Endothelial cell of umbilical vein (primary cell): ENCODE data around the gene USP47. TPM values are rescaled to one million over a fixed set of nuclear protein-coding genes. Genes with fewer than 3 reads are reported as not detected.

Experiments
- BruUV-seq: library from RNA; stranded (reverse); fragments of 400-500 nt; replicated peaks from 2 replicates; lab custom pipeline; 2021; lab: Mats Ljungman, UMichigan
- CTCF ChIA-PET: fragments of 300-600, 350-600 bp; sonication (Branson Sonifier 250); formaldehyde crosslinking; loops from one replicate; lab custom pipeline; 2021; ENCODE audit warnings: antibody characterized with exemption, inconsistent platforms; lab: Charles Lee
- POLR2A ChIA-PET: fragments of 300-600, 350-600 bp; sonication (Branson Sonifier 250); formaldehyde crosslinking; loops from one replicate; lab custom pipeline; 2021; ENCODE audit warnings: antibody characterized with exemption, inconsistent platforms; lab: Charles Lee
- DNase-seq: peaks from one replicate; pipeline ENCODE4 v3.0.0-alpha.2; 2011; ENCODE audit warnings: low read depth, low spot score
- FAIRE-seq: peaks from 2 replicates; lab custom pipeline; 2011; peaks lifted over from hg19 to GRCh38; lab: Jason Lieb, UNC
- H2AFZ ChIP-seq: 2 replicates; pipeline ENCODE4 v1.6.0; 2012; ENCODE audit warnings: low read depth, low read length, control low read depth, inconsistent platforms
- H3K27ac ChIP-seq: 2 replicates; pipeline ENCODE4 v1.5.1; 2011; ENCODE audit warnings: low read depth, mild to moderate bottlenecking, control low read depth, low read length, moderate library complexity; ENCODE audit not compliant: insufficient read depth
- H3K27me3 ChIP-seq, 2 experiments: 2 replicates each; pipeline versions ENCODE4 v1.6.0 to v1.6.1; 2011; ENCODE audit warnings: low read length in 2 of 2, mixed read lengths in 1 of 2; ENCODE audit not compliant: control insufficient read depth in 2 of 2, insufficient read depth in 2 of 2
- H3K36me3 ChIP-seq, 2 experiments: 2 replicates in 1 of 2; 3 replicates in 1 of 2; pipeline ENCODE4 v1.5.1; 2011; ENCODE audit warnings: low read length in 2 of 2, mild to moderate bottlenecking in 1 of 2, moderate library complexity in 1 of 2; ENCODE audit not compliant: control insufficient read depth in 2 of 2, insufficient read depth in 2 of 2; ENCODE audit errors: extremely low read depth in 1 of 2
- H3K4me1 ChIP-seq: 3 replicates; pipeline ENCODE4 v1.5.1; 2011; ENCODE audit warnings: mild to moderate bottlenecking, low read length; ENCODE audit not compliant: control insufficient read depth, insufficient read depth; ENCODE audit errors: extremely low read depth
- H3K4me2 ChIP-seq: 2 replicates; pipeline ENCODE4 v1.6.1; 2011; ENCODE audit warnings: low read length, control low read depth, mixed read lengths; ENCODE audit not compliant: insufficient read depth
- H3K4me3 ChIP-seq, 3 experiments: fragments of 200-600 bp in 1 of 3; sonication (generic), shearing (Covaris generic) in 1 of 3; replicated peaks in 1 of 3; 2 replicates each; pipeline ENCODE4 v1.5.1; 2011 to 2016; ENCODE audit warnings: control low read depth in 3 of 3, low read length in 3 of 3, mild to moderate bottlenecking in 2 of 3, inconsistent platforms in 1 of 3, low read depth in 1 of 3, moderate library complexity in 1 of 3; ENCODE audit not compliant: insufficient read depth in 1 of 3
- H3K79me2 ChIP-seq: 2 replicates; pipeline ENCODE4 v1.6.0; 2012; ENCODE audit warnings: low read length, inconsistent platforms; ENCODE audit not compliant: control insufficient read depth, insufficient read depth
- H3K9ac ChIP-seq: replicated peaks from 2 replicates; pipeline ENCODE3; 2011; ENCODE audit warnings: low read length, control low read depth; ENCODE audit not compliant: insufficient read depth; ENCODE audit errors: extremely low read depth
- H3K9me1 ChIP-seq: replicated peaks from 3 replicates; pipeline ENCODE4 v1.6.0; 2011; ENCODE audit warnings: mild to moderate bottlenecking, low read length; ENCODE audit not compliant: control insufficient read depth, insufficient read depth; ENCODE audit errors: extremely low read depth
- H3K9me3 ChIP-seq: replicated peaks from 2 replicates; pipeline ENCODE4 v1.5.1; 2012; ENCODE audit warnings: low read length, inconsistent platforms; ENCODE audit not compliant: control insufficient read depth, insufficient read depth
- H4K20me1 ChIP-seq: replicated peaks from 2 replicates; pipeline ENCODE3; 2011; ENCODE audit warnings: mild to moderate bottlenecking, low read length; ENCODE audit not compliant: control insufficient read depth, insufficient read depth; ENCODE audit errors: extremely low read depth
- EZH2 ChIP-seq: IDR thresholded peaks from 2 replicates; pipeline ENCODE4 v1.6.1; 2012; ENCODE audit warnings: borderline replicate concordance, low read depth, mild to moderate bottlenecking, moderate library complexity, low read length, inconsistent platforms; ENCODE audit not compliant: severe bottlenecking
- FOS ChIP-seq: IDR thresholded peaks from 2 replicates; pipeline ENCODE4 v1.6.1; 2011; ENCODE audit warnings: mild to moderate bottlenecking, low read length, moderate library complexity, borderline replicate concordance; ENCODE audit not compliant: insufficient read depth
- GATA2 ChIP-seq: IDR thresholded peaks from 2 replicates; pipeline ENCODE4 v1.7.0; 2011; ENCODE audit warnings: low read depth, mild to moderate bottlenecking, moderate library complexity, mixed read lengths, low read length; ENCODE audit not compliant: insufficient read length, insufficient read depth
- JUN ChIP-seq: IDR thresholded peaks from 2 replicates; pipeline ENCODE4 v1.6.1; 2011; ENCODE audit warnings: borderline replicate concordance, low read depth; ENCODE audit not compliant: insufficient read length, insufficient read depth
- MYC ChIP-seq: IDR thresholded peaks from one replicate; pipeline ENCODE4 v1.6.1; 2011; ENCODE audit warnings: mild to moderate bottlenecking, low read depth, low read length
- POLR2A ChIP-seq: IDR thresholded peaks from 2 replicates; pipeline ENCODE4 v1.6.1; 2012; ENCODE audit warnings: low read depth, mild to moderate bottlenecking, control low read depth, low read length
- POLR2AphosphoS5 ChIP-seq: IDR thresholded peaks from 2 replicates; pipeline ENCODE4 v1.6.1; 2012; ENCODE audit warnings: low read depth, mild to moderate bottlenecking, control low read depth, low read length, moderate library complexity; ENCODE audit not compliant: insufficient read depth
- dilution Hi-C: fragments of 300-500 bp; cut with MboI; formaldehyde crosslinking; loops from one replicate; pipeline ENCODE4 v1.15.0; 2019; ENCODE audit warnings: low sequenced_read_pairs; ENCODE audit not compliant: extremely low pct_ligation_motif_present
- intact Hi-C: fragments of 100-400 bp; cut with micrococcal nuclease; formaldehyde crosslinking; loops from one replicate; pipeline ENCODE4 v1.10.0; 2022
- polyA plus RNA-seq, 4 experiments: library from polyadenylated mRNA; depleted of rRNA in 3 of 4; stranded (reverse) in 3 of 4; unstranded in 1 of 4; fragments of >200 nt; gene quantifications; 2 replicates each; pipeline versions ENCODE4 v1.2.1 to v1.2.3, GENCODE V29; 2011 to 2012; ENCODE audit warnings: missing spikeins in 1 of 4
- total RNA-seq: library from RNA; stranded (reverse); gene quantifications from 2 replicates; pipeline ENCODE4 v1.2.3, GENCODE V29; 2021
- TF ChIP-seq, protein P1 (sequence below), 2 donors: IDR thresholded peaks; 1 replicate in 1 of 2; 2 replicates in 1 of 2; pipeline ENCODE4 v1.5.1; 2011; ENCODE audit warnings: low read length in 2 of 2, mild to moderate bottlenecking in 2 of 2, moderate library complexity in 2 of 2, control low read depth in 1 of 2, inconsistent platforms in 1 of 2, low read depth in 1 of 2; ENCODE audit not compliant: insufficient read depth in 1 of 2; ENCODE audit errors: extremely low read depth in 1 of 2
- TF ChIP-seq, protein P2 (sequence below): IDR thresholded peaks from 2 replicates; pipeline ENCODE4 v1.6.1; 2011; ENCODE audit not compliant: insufficient read depth, insufficient read length

USP47 gene
- total and polyA plus RNA-seq, 2 donors (not counting 3 experiments of a cell fraction or from before 2014, with no cell fraction given), result 7.8 to 38.0 TPM

DNA sequence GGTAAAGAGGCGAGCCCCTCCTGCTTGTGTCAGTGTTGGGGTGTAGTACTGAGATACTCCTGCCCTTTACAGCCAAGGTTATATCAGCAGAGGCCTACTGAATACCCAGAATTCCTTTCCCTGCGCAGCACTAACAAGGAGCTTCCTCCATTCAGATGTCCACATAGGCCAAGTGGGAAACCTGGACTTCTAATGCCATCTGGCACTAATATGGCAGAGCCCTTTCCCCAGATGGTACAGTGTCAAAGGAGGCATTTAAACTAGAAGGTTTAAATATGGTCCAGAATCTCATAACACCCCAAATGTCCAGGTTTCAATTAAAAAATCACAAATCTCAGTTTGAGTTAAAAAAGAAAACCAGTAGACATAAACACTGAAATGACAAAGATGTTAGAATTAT, 68.8 kb downstream of the USP47 start:
- Histone ChIP-seq H4K20me1 (no peaks in the 10 kb centered on the region), H3K27me3 (no peaks in the 10 kb centered on the region), H3K79me2 (no peaks in the 10 kb centered on the region), H2AFZ (no peak overlapping the region), H3K9ac (no peak overlapping the region), H3K4me3 (no peak overlapping the region), H3K36me3 (peaks cover 4 to 8% of the 10 kb centered on the region in 2 experiments), H3K4me2 (no peak overlapping the region), H3K4me1 (no peaks in the 10 kb centered on the region), H3K9me3 (no peaks in the 10 kb centered on the region), H3K27ac (no peak overlapping the region), H3K9me1 (no peaks in the 10 kb centered on the region)
- no peak for DNase-seq
- ChIA-PET POLR2A (no interaction called here), CTCF (no interaction called here)
- no peak for TF ChIP-seq EZH2
- TF ChIP-seq, protein P1, sequence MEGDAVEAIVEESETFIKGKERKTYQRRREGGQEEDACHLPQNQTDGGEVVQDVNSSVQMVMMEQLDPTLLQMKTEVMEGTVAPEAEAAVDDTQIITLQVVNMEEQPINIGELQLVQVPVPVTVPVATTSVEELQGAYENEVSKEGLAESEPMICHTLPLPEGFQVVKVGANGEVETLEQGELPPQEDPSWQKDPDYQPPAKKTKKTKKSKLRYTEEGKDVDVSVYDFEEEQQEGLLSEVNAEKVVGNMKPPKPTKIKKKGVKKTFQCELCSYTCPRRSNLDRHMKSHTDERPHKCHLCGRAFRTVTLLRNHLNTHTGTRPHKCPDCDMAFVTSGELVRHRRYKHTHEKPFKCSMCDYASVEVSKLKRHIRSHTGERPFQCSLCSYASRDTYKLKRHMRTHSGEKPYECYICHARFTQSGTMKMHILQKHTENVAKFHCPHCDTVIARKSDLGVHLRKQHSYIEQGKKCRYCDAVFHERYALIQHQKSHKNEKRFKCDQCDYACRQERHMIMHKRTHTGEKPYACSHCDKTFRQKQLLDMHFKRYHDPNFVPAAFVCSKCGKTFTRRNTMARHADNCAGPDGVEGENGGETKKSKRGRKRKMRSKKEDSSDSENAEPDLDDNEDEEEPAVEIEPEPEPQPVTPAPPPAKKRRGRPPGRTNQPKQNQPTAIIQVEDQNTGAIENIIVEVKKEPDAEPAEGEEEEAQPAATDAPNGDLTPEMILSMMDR (IDR thresholded peaks at IDR 0.05; ENCODE audit: extremely low read depth in 1 of 2, insufficient read depth in 1 of 2, low read depth in 1 of 2, low read length in 2 of 2), result no peak
- TF ChIP-seq JUN, result no peak
- no peak for TF ChIP-seq POLR2A
- no peak for TF ChIP-seq POLR2AphosphoS5
- TF ChIP-seq, protein P2, sequence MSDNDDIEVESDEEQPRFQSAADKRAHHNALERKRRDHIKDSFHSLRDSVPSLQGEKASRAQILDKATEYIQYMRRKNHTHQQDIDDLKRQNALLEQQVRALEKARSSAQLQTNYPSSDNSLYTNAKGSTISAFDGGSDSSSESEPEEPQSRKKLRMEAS, result no peak
- TF ChIP-seq GATA2, result no peak
- TF ChIP-seq MYC, result no peak
- TF ChIP-seq FOS, result no peak
- no TSS peak for BruUV-seq
- dilution Hi-C loops (no loop called here), intact Hi-C loops (loop anchor here (5.0 kb wide), 1 partner anchor 43 kb away; no protein-coding TSS in a partner anchor)
- no peak for FAIRE-seq
